IPS-20b (cell line): ENCODE data around the gene GK.
A peak's percentile ranks its signal among the peaks of the same experiment; 100 is the strongest.
"Not testable (repeated sequence)": the region's sequence is repeated elsewhere in the genome, so short reads cannot be mapped to it uniquely, and the experiment has no call there.

Experiments
- H3K27ac ChIP-seq: one replicate; pipeline ENCODE4 v1.5.1; 2013; ENCODE audit warnings: low read length
- H3K27me3 ChIP-seq: 2 replicates; pipeline ENCODE4 v1.6.1; 2013; ENCODE audit warnings: mild to moderate bottlenecking, low read length, inconsistent platforms; ENCODE audit not compliant: insufficient read depth
- H3K36me3 ChIP-seq: 2 replicates; pipeline ENCODE4 v1.6.1; 2013; ENCODE audit warnings: low read depth, mild to moderate bottlenecking, inconsistent platforms, low read length, moderate library complexity; ENCODE audit not compliant: insufficient read depth
- H3K4me1 ChIP-seq: 2 replicates; pipeline ENCODE4 v1.6.1; 2013; ENCODE audit warnings: mild to moderate bottlenecking, control low read depth, inconsistent platforms, low read length, moderate library complexity; ENCODE audit not compliant: insufficient read depth
- H3K4me3 ChIP-seq: 2 replicates; pipeline ENCODE4 v1.5.1; 2013; ENCODE audit warnings: mild to moderate bottlenecking, low read length, inconsistent platforms
- H3K9ac ChIP-seq: 2 replicates; pipeline ENCODE4 v1.6.1; 2013; ENCODE audit warnings: low read depth, mild to moderate bottlenecking, inconsistent platforms, low read length, moderate library complexity
- H3K9me3 ChIP-seq: 2 replicates; pipeline ENCODE4 v1.6.1; 2013; ENCODE audit warnings: mild to moderate bottlenecking, low read depth, low read length, inconsistent platforms; ENCODE audit not compliant: insufficient read depth

GK gene

DNA sequence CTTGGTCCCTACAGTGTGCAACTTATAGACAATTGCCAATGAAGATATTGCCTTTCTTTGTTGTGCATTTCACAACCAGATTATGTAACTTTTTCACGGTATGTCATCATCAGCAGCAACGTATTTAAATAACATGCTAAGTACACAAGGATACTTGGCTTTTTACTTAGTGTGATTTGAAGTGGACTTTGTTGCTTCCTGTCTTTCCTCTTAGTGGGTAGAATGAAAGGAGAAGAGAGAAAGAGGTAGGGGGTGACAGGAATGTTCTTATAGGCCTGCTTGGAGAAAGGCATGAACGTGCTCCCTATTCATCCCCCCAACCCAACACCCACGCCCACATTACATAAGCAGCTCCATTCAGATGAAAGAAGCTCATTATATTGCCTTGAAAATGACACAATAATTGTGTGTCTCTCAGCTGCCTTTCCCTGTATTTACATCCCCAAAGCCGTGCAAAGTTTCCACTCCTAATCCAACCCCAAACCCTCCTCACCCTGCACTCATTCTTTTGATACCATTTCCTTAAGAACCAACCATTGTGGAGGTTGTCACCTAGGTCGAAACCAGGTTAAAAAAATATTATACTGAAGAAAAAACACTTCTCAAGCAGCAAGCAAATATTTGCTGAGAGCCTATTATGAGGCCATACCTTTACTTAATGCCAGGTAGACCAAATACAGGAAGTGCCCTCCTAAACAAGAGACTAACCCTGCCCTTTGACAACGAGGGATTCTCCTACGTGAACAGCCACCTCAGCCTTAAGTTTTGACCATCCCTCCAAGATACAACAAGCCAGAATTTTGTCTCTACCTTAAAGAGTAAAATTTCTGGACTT is 25.2 kb upstream of the GK start:
- Histone ChIP-seq H3K36me3 (no peaks in the 10 kb centered on the region), H3K9me3 (no peaks in the 10 kb centered on the region), H3K9ac (no peak overlapping the region), H3K4me3 (no peak overlapping the region), H3K27me3 (no peaks in the 10 kb centered on the region), H3K4me1 (no peaks in the 10 kb centered on the region), H3K27ac (no peak overlapping the region)

- H3K36me3 ChIP-seq, H3K9ac ChIP-seq, H3K4me3 ChIP-seq, H3K27me3 ChIP-seq, H3K27ac ChIP-seq, H3K4me1 ChIP-seq, H3K9me3 ChIP-seq: not testable (repeated sequence)
Measured at GRCh38 chrX:30634070-30634469, 19.2 kb upstream of the GK start.

DNA sequence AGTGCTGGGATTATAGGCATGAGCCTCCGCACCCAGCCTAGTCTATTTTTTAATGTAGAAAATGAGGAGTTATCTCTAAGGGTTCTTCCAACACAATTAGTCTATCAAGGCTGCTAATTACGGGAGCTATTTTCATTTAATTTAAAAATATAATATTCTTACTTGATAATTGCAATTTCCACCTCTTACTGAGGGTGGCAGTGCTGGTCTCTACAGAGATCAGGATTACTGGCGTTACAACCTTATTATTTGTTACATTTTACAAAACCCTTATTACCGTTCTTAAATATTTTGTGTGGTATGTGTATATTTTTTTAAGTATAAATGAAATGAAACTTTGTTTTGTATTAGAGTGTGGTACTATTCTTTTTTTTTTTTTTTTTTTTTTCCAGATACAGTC is 17.6 kb upstream of the GK start:
- Histone ChIP-seq H3K36me3 (no peaks in the 10 kb centered on the region), H3K27ac (no peak overlapping the region), H3K27me3 (no peaks in the 10 kb centered on the region), H3K9ac (no peak overlapping the region), H3K4me1 (no peaks in the 10 kb centered on the region), H3K4me3 (no peak overlapping the region), H3K9me3 (no peaks in the 10 kb centered on the region)

DNA sequence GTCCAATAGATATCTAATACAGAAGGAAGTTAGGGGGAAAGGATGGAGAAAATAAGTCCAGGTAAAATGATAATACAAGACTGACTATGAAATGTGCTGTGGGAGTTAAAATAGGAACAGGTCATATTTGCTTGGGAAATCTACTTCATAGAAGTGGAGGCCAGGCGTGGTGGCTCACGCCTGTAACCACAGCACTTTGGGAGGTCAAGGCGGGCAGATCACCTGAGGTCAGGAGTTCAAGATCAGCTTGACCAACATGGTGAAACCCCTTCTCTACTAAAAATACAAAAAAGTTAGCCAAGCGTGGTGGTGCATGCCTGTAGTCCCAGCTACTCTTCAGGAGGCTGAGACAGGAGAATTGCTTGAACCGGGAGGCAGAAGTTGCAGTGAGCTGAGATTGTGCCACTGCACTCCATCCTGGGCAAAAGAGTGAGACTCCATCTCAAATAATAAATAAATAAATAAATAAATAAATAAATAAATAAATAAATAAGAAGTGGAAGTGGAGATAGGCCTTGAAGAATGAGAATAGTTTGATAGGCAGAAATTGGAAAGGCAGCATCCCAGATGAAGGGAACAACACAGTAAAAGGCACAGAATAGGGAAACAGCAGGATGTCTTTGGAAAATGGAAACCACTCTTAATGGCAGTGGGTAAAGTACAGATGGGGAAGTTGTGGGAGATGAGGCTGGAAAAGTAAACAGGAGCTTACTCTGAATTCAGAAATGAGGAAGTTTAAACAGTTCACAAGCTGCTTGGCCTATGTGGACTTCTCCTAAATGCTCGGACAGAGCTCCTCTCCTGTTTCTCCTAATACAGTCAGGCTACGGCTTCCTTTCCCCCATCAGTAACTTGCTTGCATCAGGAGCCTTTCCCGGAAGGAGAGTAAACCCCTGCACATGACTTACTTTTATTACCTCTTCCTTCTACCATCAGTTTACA is 15.1 kb upstream of the GK start:
- Histone ChIP-seq H3K27me3 (no peaks in the 10 kb centered on the region), H3K36me3 (no peaks in the 10 kb centered on the region), H3K9me3 (no peaks in the 10 kb centered on the region), H3K4me1 (no peaks in the 10 kb centered on the region), H3K27ac (no peak overlapping the region), H3K9ac (no peak overlapping the region), H3K4me3 (no peak overlapping the region)

- not testable (repeated sequence) for H3K4me3 ChIP-seq, H3K9ac ChIP-seq, H3K27ac ChIP-seq, H3K27me3 ChIP-seq, H3K36me3 ChIP-seq, H3K9me3 ChIP-seq, H3K4me1 ChIP-seq
Measured at GRCh38 chrX:30639702-30640101, 13.5 kb upstream of the GK start.

GRCh38 chrX:30642642-30643041 is 10.6 kb upstream of the GK start:
- H3K27me3 ChIP-seq = no peaks in the 10 kb centered on the region
- no peaks in the 10 kb centered on the region for H3K9me3 ChIP-seq
- no peaks in the 10 kb centered on the region; the same call in 1 of the 2 replicates for H3K4me1 ChIP-seq
- H3K4me3 ChIP-seq = no peak overlapping the region
- H3K36me3 ChIP-seq = no peaks in the 10 kb centered on the region
- H3K9ac ChIP-seq = no peak overlapping the region
- no peak overlapping the region for H3K27ac ChIP-seq

DNA sequence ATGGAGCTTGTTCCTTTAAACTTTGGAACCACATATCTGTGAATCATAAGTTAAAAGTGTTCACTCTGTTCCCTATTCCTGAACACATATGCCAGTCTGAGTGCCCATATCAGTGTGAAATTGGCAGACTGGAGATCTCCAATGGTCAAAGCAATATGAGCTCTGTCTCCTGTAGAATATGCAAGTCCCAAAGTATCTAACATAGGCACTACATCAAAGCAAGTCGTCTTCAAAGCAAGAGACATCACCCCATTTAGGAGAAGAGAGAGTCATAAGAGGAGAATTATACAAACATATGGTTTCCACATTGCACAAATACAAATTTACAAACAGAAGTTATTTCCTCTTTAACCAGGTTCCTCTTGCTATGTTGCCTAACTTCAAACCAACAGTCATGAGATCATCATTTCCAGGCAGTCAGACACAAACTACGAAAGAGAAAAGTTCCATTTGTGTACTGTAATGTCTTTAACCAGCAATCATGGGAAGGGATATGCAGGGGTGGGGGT is 9.9 kb upstream of the GK start:
- no peaks in the 10 kb centered on the region; the same call in 1 of the 2 replicates for H3K4me1 ChIP-seq
- no peak overlapping the region for H3K27ac ChIP-seq
- H3K36me3 ChIP-seq = no peaks in the 10 kb centered on the region
- H3K9ac ChIP-seq = no peak overlapping the region
- H3K27me3 ChIP-seq = no peaks in the 10 kb centered on the region
- H3K4me3 ChIP-seq = no peak overlapping the region
- H3K9me3 ChIP-seq = no peaks in the 10 kb centered on the region

GRCh38 chrX:30649859-30650258 is 3.4 kb upstream of the GK start:
- H3K27me3 ChIP-seq = no peaks in the 10 kb centered on the region
- peaks cover 8% of the 10 kb centered on the region; the same call in 1 of the 2 replicates for H3K4me1 ChIP-seq
- no peak overlapping the region for H3K4me3 ChIP-seq
- H3K36me3 ChIP-seq = no peaks in the 10 kb centered on the region
- H3K9ac ChIP-seq = no peak overlapping the region
- H3K9me3 ChIP-seq = no peaks in the 10 kb centered on the region
- H3K27ac ChIP-seq = no peak overlapping the region

- Histone ChIP-seq H3K36me3 (no peaks in the 10 kb centered on the region), H3K9ac (peak overlapping the region; percentile 82), H3K4me1 (peaks cover 8% of the 10 kb centered on the region; the same call in 1 of the 2 replicates), H3K9me3 (no peaks in the 10 kb centered on the region), H3K4me3 (peak overlapping the region; percentile 80), H3K27me3 (no peaks in the 10 kb centered on the region), H3K27ac (peak overlapping the region; percentile 86)
Measured at GRCh38 chrX:30652527-30653414, 452 bp upstream of the GK start.

GRCh38 chrX:30654386-30654785 is 1.2 kb downstream of the GK start:
- not testable (repeated sequence) for H3K27ac ChIP-seq, H3K9me3 ChIP-seq, H3K9ac ChIP-seq, H3K27me3 ChIP-seq, H3K4me1 ChIP-seq, H3K36me3 ChIP-seq
- H3K4me3 ChIP-seq = peak overlapping the region; percentile 77

GRCh38 chrX:30654989-30655607 is 1.9 kb downstream of the GK start:
- Histone ChIP-seq H3K27me3 (no peaks in the 10 kb centered on the region), H3K27ac (no peak overlapping the region), H3K9me3 (no peaks in the 10 kb centered on the region), H3K36me3 (no peaks in the 10 kb centered on the region), H3K9ac (no peak overlapping the region), H3K4me1 (peaks cover 8% of the 10 kb centered on the region; the same call in 1 of the 2 replicates), H3K4me3 (no peak overlapping the region)
